HG02610 (cell line): Measurements from ENCODE around the gene SHISAL2B.
"Not testable (repeated sequence)": the region's sequence is repeated elsewhere in the genome, so short reads cannot be mapped to it uniquely, and the experiment has no call there.

ENCODE experiments used
- ATAC-seq: cut with Tn5 transposase; IDR thresholded peaks from one replicate; pipeline ENCODE4 v1.9.1; 2021; ENCODE audit warnings: mild to moderate bottlenecking, moderate library complexity; ENCODE audit not compliant: unreplicated experiment

Gene SHISAL2B

GRCh38 chr5:64690417-64691151 is at the start of gene SHISAL2B:
Gene SHISAL2B, plus strand, starts transcription at chr5:64690503. Its CDS starts 121 bp downstream, at chr5:64690624.
- no peak for ATAC-seq

- ATAC-seq: no peak
Observed at GRCh38 chr5:64644831-64645230, 45.5 kb upstream of the SHISAL2B start.

GRCh38 chr5:64646169-64646568 is 44.1 kb upstream of the SHISAL2B start:
- ATAC-seq: no peak

- ATAC-seq: no peak
Observed at GRCh38 chr5:64649512-64649911, 40.8 kb upstream of the SHISAL2B start.

- no peak for ATAC-seq
Observed at GRCh38 chr5:64653766-64654560, 36.3 kb upstream of the SHISAL2B start.

GRCh38 chr5:64654561-64654938 is 35.8 kb upstream of the SHISAL2B start:
- ATAC-seq: no peak

GRCh38 chr5:64655596-64655995 is 34.7 kb upstream of the SHISAL2B start:
- no peak for ATAC-seq

GRCh38 chr5:64659289-64659688 is 31.0 kb upstream of the SHISAL2B start:
- no peak for ATAC-seq

GRCh38 chr5:64663181-64663580 is 27.1 kb upstream of the SHISAL2B start:
- ATAC-seq: not testable (repeated sequence)

GRCh38 chr5:64665243-64665642 is 25.1 kb upstream of the SHISAL2B start:
- ATAC-seq: no peak

- no peak for ATAC-seq
Observed at GRCh38 chr5:64666078-64666477, 24.2 kb upstream of the SHISAL2B start.

- no peak for ATAC-seq
Observed at GRCh38 chr5:64667068-64667467, 23.2 kb upstream of the SHISAL2B start.

- ATAC-seq: no peak
Observed at GRCh38 chr5:64670277-64670676, 20.0 kb upstream of the SHISAL2B start.

- peak; percentile 62 for ATAC-seq
Observed at GRCh38 chr5:64671678-64672077, 18.6 kb upstream of the SHISAL2B start.

- no peak for ATAC-seq
Observed at GRCh38 chr5:64678374-64678773, 11.9 kb upstream of the SHISAL2B start.

- ATAC-seq: no peak
Observed at GRCh38 chr5:64680289-64680688, 10.0 kb upstream of the SHISAL2B start.

GRCh38 chr5:64682608-64683007 is 7.7 kb upstream of the SHISAL2B start:
- ATAC-seq: no peak

- ATAC-seq: no peak
Observed at GRCh38 chr5:64685866-64686265, 4.4 kb upstream of the SHISAL2B start.

GRCh38 chr5:64688391-64688790 is 1.9 kb upstream of the SHISAL2B start:
- ATAC-seq: no peak

- ATAC-seq: no peak
Observed at GRCh38 chr5:64688965-64689364, 1.3 kb upstream of the SHISAL2B start.

GRCh38 chr5:64690104-64690416 is 243 bp upstream of the SHISAL2B start:
- no peak for ATAC-seq

- ATAC-seq: no peak
Observed at GRCh38 chr5:64691291-64691690, 988 bp downstream of the SHISAL2B start.
